GM23338 (cell line): ENCODE data around the gene SOX12.

Source experiments
- CREB1 ChIP-seq: fragments of 250-450 bp; sonication (Bioruptor Pico); IDR thresholded peaks from 2 replicates; pipeline ENCODE4 v1.5.0; 2020; ENCODE audit warnings: low read depth, mild to moderate bottlenecking, moderate library complexity
- EZH2 ChIP-seq: fragments of 200-600 bp; sonication (generic); IDR thresholded peaks from one replicate; pipeline ENCODE4 v1.8.0; 2017; ENCODE audit warnings: antibody characterized with exemption, mild to moderate bottlenecking, low read depth; ENCODE audit not compliant: unreplicated experiment
- NANOG ChIP-seq: IDR thresholded peaks from 2 replicates; pipeline ENCODE4 v1.6.1; 2016; ENCODE audit warnings: antibody characterized with exemption, borderline replicate concordance
- STAT1 ChIP-seq: IDR thresholded peaks from one replicate; pipeline ENCODE4 v1.6.1; 2016; ENCODE audit warnings: antibody characterized with exemption; ENCODE audit not compliant: unreplicated experiment
- TF ChIP-seq, protein P1 (sequence below), 2 experiments: fragments of 200-600 bp in 1 of 2; sonication (generic) in 1 of 2; conservative IDR thresholded peaks; 2 replicates each; pipeline versions ENCODE4 v1.5.1 to v1.6.1; 2016 to 2017; ENCODE audit warnings: antibody characterized with exemption in 2 of 2, low read depth in 2 of 2, mild to moderate bottlenecking in 2 of 2, moderate library complexity in 1 of 2
- TF ChIP-seq, protein P2 (sequence below): IDR thresholded peaks from one replicate; pipeline ENCODE4 v1.6.1; 2018; ENCODE audit warnings: antibody characterized with exemption; ENCODE audit not compliant: unreplicated experiment

DNA sequence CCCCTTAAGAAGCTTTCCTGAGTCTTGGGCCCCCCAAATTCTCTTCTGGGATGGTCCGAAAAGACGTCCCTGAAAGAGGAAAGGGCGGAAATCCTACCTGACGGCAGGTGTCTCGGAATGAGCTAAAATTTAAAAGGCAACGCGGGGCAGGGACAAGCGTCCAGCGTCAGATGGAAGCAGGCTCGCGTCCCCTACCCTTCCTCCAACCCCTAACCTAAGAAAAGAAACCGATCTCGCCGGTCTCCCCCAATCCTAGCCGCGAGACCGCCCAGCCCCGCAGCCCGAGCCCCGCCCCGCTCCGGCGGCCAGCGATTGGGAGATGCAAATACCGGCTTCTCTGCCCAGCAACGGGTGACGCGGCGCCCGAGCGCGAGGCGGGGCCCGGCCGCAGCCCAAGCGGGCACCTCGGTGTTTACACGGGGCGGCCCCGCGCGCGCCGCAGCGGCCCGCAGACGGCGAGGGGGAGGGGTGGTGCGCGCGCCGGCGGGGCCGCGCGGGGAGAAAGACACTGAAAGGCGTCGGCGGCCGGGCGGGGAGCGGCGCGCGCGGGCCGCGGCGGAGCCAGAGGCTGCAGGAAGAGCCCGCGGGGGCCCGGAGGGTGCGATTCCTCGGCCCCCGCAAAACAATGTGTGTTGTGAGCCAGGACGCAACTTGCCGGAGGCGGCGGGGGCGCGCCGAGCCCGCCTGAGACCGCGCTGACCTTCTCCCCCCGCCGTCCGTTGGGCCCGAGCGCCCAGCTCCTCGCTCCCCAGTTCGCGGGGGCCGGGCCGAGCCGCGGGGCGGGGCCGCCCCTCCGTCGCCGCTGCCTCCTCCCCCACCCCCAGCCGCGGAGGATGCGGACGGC, at the start of gene SOX12:
- TF ChIP-seq NANOG, result no peak
- TF ChIP-seq, protein P1, sequence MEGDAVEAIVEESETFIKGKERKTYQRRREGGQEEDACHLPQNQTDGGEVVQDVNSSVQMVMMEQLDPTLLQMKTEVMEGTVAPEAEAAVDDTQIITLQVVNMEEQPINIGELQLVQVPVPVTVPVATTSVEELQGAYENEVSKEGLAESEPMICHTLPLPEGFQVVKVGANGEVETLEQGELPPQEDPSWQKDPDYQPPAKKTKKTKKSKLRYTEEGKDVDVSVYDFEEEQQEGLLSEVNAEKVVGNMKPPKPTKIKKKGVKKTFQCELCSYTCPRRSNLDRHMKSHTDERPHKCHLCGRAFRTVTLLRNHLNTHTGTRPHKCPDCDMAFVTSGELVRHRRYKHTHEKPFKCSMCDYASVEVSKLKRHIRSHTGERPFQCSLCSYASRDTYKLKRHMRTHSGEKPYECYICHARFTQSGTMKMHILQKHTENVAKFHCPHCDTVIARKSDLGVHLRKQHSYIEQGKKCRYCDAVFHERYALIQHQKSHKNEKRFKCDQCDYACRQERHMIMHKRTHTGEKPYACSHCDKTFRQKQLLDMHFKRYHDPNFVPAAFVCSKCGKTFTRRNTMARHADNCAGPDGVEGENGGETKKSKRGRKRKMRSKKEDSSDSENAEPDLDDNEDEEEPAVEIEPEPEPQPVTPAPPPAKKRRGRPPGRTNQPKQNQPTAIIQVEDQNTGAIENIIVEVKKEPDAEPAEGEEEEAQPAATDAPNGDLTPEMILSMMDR (conservative IDR thresholded peaks at IDR 0.05; ENCODE audit: low read depth in 2 of 2), result no peak
- no peak for TF ChIP-seq EZH2
- TF ChIP-seq, protein P2, sequence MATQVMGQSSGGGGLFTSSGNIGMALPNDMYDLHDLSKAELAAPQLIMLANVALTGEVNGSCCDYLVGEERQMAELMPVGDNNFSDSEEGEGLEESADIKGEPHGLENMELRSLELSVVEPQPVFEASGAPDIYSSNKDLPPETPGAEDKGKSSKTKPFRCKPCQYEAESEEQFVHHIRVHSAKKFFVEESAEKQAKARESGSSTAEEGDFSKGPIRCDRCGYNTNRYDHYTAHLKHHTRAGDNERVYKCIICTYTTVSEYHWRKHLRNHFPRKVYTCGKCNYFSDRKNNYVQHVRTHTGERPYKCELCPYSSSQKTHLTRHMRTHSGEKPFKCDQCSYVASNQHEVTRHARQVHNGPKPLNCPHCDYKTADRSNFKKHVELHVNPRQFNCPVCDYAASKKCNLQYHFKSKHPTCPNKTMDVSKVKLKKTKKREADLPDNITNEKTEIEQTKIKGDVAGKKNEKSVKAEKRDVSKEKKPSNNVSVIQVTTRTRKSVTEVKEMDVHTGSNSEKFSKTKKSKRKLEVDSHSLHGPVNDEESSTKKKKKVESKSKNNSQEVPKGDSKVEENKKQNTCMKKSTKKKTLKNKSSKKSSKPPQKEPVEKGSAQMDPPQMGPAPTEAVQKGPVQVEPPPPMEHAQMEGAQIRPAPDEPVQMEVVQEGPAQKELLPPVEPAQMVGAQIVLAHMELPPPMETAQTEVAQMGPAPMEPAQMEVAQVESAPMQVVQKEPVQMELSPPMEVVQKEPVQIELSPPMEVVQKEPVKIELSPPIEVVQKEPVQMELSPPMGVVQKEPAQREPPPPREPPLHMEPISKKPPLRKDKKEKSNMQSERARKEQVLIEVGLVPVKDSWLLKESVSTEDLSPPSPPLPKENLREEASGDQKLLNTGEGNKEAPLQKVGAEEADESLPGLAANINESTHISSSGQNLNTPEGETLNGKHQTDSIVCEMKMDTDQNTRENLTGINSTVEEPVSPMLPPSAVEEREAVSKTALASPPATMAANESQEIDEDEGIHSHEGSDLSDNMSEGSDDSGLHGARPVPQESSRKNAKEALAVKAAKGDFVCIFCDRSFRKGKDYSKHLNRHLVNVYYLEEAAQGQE, result no peak
- peak; percentile 95 for TF ChIP-seq CREB1
- no peak for TF ChIP-seq STAT1
